Measurements from ENCODE around the gene P3H1. TPM values are rescaled to one million over a fixed set of nuclear protein-coding genes. Genes with fewer than 3 reads are reported as not detected.

Gene P3H1
- total and polyA plus RNA-seq, 2 experiments from 2014 or later, result 51.1 to 75.1 TPM

DNA sequence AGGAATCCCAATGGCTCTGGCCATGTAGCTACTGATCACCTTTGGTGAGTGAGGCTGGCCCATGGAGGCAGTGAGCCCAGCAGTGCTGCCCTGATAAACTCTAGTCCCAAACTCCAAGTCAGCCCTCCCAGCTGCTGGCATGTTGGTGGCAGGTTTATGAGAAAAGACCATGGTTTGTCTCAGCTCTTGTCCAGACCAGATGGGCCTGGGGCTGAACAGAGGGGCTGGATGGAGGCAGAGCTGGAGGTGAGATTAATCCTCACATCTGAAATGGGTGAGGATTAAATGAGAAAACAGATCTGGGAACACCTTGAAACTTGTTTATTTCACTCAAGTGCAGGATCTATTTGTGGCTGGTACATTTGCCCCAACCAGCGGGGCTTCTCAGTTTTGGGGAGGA, 21.2 kb upstream of the P3H1 start:
- Histone ChIP-seq H3K79me2 (replicated peaks; ENCODE audit: insufficient read depth) (no peaks in the 10 kb centered on the region), H3K27me3 (ENCODE audit: insufficient read depth) (peaks cover 6% of the 10 kb centered on the region; the same call in 1 of the 2 replicates), H3F3A (replicated peaks; ENCODE audit: low read depth) (0 out of 2 replicates have a peak, but pooled peaks cover 11% of the 10 kb centered on the region), H2AFZ (no peak overlapping the region), H3K4me3 (no peak overlapping the region), H3K36me3 (ENCODE audit: insufficient read depth) (no peaks in the 10 kb centered on the region), H3K4me1 (ENCODE audit: insufficient read depth) (peaks cover 5% of the 10 kb centered on the region; the same call in 1 of the 2 replicates), H3K27ac (ENCODE audit: low read depth) (no peak overlapping the region), H3K9me2 (ENCODE audit: insufficient read depth) (no peaks in the 10 kb centered on the region), H3K4me2 (no peak overlapping the region), H4K20me1 (replicated peaks; ENCODE audit: insufficient read depth) (0 out of 2 replicates have a peak, but pooled peaks cover 4% of the 10 kb centered on the region)
- Mint-ChIP-seq H3K4me1 (peaks cover 11% of the 10 kb centered on the region), H3K27ac (no peak overlapping the region), H3K27me3 (ENCODE audit: insufficient read depth, low read depth, poor library complexity) (peaks cover 7% of the 10 kb centered on the region), H3K36me3 (ENCODE audit: low read depth) (no peaks in the 10 kb centered on the region), H3K4me3 (no peak overlapping the region), H3K9me3 (no peaks in the 10 kb centered on the region)
- TF ChIP-seq EZH2phosphoT487 (IDR thresholded peaks at IDR 0.05; ENCODE audit: unreplicated experiment) (no peak), ZNF114 (CRISPR knock-in tag; IDR thresholded peaks at IDR 0.05) (no peak), STAT1 (IDR thresholded peaks at IDR 0.05; ENCODE audit: unreplicated experiment) (no peak), NANOG (IDR thresholded peaks at IDR 0.05; ENCODE audit: borderline replicate concordance) (no peak)
- TF ChIP-seq, protein P1, sequence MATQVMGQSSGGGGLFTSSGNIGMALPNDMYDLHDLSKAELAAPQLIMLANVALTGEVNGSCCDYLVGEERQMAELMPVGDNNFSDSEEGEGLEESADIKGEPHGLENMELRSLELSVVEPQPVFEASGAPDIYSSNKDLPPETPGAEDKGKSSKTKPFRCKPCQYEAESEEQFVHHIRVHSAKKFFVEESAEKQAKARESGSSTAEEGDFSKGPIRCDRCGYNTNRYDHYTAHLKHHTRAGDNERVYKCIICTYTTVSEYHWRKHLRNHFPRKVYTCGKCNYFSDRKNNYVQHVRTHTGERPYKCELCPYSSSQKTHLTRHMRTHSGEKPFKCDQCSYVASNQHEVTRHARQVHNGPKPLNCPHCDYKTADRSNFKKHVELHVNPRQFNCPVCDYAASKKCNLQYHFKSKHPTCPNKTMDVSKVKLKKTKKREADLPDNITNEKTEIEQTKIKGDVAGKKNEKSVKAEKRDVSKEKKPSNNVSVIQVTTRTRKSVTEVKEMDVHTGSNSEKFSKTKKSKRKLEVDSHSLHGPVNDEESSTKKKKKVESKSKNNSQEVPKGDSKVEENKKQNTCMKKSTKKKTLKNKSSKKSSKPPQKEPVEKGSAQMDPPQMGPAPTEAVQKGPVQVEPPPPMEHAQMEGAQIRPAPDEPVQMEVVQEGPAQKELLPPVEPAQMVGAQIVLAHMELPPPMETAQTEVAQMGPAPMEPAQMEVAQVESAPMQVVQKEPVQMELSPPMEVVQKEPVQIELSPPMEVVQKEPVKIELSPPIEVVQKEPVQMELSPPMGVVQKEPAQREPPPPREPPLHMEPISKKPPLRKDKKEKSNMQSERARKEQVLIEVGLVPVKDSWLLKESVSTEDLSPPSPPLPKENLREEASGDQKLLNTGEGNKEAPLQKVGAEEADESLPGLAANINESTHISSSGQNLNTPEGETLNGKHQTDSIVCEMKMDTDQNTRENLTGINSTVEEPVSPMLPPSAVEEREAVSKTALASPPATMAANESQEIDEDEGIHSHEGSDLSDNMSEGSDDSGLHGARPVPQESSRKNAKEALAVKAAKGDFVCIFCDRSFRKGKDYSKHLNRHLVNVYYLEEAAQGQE (IDR thresholded peaks at IDR 0.05; ENCODE audit: unreplicated experiment), result no peak
- DNase-seq (ENCODE audit: low spot score) (no peak), ATAC-seq (no peak)

DNA sequence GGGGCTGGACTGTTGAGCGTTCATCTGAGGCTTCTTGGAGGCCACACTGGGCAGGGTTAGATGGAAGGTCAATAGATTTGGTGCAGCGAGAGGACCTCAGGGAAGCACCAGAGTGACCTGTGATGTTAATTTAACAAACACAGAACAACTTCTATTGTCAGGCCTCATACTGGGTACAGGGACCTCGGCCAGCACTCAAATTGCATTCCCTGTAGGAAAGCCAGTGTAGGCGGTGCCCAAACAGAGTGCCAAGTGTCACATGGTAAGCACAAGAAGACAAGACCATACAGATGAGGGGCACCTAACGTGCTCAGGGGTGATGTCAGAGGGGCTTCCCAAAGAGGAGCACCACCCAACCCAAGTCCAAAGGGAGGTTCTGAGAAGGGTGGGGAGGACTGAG, 19.3 kb upstream of the P3H1 start:
- Histone ChIP-seq H3K27ac (ENCODE audit: low read depth) (no peak overlapping the region), H3F3A (replicated peaks; ENCODE audit: low read depth) (0 out of 2 replicates have a peak, but pooled peaks cover 15% of the 10 kb centered on the region), H3K4me3 (peak overlapping the region; percentile 47; the same call in 1 of the 2 replicates), H3K4me2 (0 out of 2 replicates have a peak overlapping the region, but pooled peaks have one; percentile 67), H3K36me3 (ENCODE audit: insufficient read depth) (no peaks in the 10 kb centered on the region), H3K27me3 (ENCODE audit: insufficient read depth) (peaks cover 6% of the 10 kb centered on the region; the same call in 1 of the 2 replicates), H3K9me2 (ENCODE audit: insufficient read depth) (no peaks in the 10 kb centered on the region), H3K79me2 (replicated peaks; ENCODE audit: insufficient read depth) (no peaks in the 10 kb centered on the region), H3K4me1 (ENCODE audit: insufficient read depth) (peaks cover 5% of the 10 kb centered on the region; the same call in 1 of the 2 replicates), H4K20me1 (replicated peaks; ENCODE audit: insufficient read depth) (0 out of 2 replicates have a peak, but pooled peaks cover 4% of the 10 kb centered on the region), H2AFZ (no peak overlapping the region)
- DNase-seq (ENCODE audit: low spot score) (no peak), ATAC-seq (no peak)
- no peak overlapping the region for H3K27ac Mint-ChIP-seq
- peaks cover 6% of the 10 kb centered on the region for H3K36me3 Mint-ChIP-seq (ENCODE audit: low read depth)
- H3K4me3 Mint-ChIP-seq, result no peak overlapping the region
- H3K27me3 Mint-ChIP-seq (ENCODE audit: insufficient read depth, low read depth, poor library complexity), result peaks cover 4% of the 10 kb centered on the region
- H3K9me3 Mint-ChIP-seq, result no peaks in the 10 kb centered on the region
- H3K4me1 Mint-ChIP-seq, result peaks cover 11% of the 10 kb centered on the region
- no peak for TF ChIP-seq EZH2phosphoT487 (IDR thresholded peaks at IDR 0.05; ENCODE audit: unreplicated experiment)
- TF ChIP-seq ZNF331 (CRISPR knock-in tag; IDR thresholded peaks at IDR 0.05; ENCODE audit: low read depth), result no peak
- TF ChIP-seq ZNF114 (CRISPR knock-in tag; IDR thresholded peaks at IDR 0.05), result no peak
- no peak for TF ChIP-seq JUNB (IDR thresholded peaks at IDR 0.05; ENCODE audit: unreplicated experiment)
